Stimulated activated CD4-positive, alpha-beta T cell treated with anti-CD3 and anti-CD28 coated beads, TNF-alpha, amount 100 ng/mL, for 48 hours (primary cell): ENCODE results near the gene FRMPD1.
A peak's percentile ranks its signal among the peaks of the same experiment; 100 is the strongest.
"Not testable (repeated sequence)": the region's sequence is repeated elsewhere in the genome, so short reads cannot be mapped to it uniquely, and the experiment has no call there.

Experiments used
- DNase-seq, 3 donors: peaks; one replicate each; pipeline ENCODE4 v3.0.0-alpha.2; 2020; ENCODE audit warnings: low read depth in 3 of 3

The FRMPD1 gene

GRCh38 chr9:37650873-37651768, at the start of gene FRMPD1:
Gene FRMPD1 (plus strand): TSS chr9:37650954. CDS start chr9:37692642, 41,688 bp downstream.
- peak; percentile 14 to 38 (median 30) for DNase-seq

DNA sequence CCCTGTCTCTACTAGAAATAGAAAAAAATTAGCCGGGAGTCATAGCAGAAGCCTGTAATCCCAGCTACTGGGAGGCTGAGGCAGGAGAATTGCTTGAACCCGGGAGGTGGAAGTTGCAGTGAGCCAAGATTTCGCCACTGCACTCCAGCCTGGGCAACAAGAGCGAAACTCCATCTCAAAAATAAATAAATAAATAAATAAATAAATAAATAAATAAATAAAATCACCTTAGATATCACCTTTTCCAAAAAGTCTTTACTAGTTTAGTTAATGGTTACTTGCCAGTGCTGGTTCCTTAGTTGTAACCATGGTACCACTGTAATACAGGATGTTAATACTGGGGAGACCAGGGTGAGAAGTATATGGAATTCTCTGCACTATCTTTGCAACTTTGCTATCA, 48.7 kb upstream of the FRMPD1 start:
- DNase-seq = not testable (repeated sequence)

GRCh38 chr9:37602817-37603216, 47.9 kb upstream of the FRMPD1 start:
- DNase-seq = no peak

DNA sequence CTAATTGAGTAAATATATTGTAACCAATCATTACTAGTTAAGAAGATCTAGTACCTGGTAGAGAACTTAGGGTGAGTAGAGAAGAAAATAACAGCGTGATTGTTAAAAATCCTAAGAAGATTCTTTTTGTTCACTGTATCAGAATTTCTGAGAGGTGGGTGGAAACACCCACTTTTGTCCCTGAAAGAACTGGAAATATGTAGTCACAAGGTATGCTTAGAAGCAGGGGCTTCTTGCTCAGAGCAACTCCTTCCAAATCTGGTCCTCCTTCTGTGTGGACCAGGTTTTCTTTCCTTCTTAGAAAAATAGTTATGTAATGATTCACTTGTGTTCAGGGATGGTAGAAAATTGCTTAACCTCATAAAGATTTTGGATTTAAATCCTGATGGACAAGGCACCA, 46.5 kb upstream of the FRMPD1 start:
- no peak for DNase-seq

- DNase-seq = no peak
Observed at GRCh38 chr9:37608250-37608649, 42.5 kb upstream of the FRMPD1 start.

GRCh38 chr9:37609735-37610397, 40.9 kb upstream of the FRMPD1 start:
- DNase-seq = no peak

- DNase-seq = no peak
Observed at GRCh38 chr9:37611014-37611413, 39.7 kb upstream of the FRMPD1 start.

GRCh38 chr9:37611961-37612360, 38.8 kb upstream of the FRMPD1 start:
- no peak for DNase-seq

DNA sequence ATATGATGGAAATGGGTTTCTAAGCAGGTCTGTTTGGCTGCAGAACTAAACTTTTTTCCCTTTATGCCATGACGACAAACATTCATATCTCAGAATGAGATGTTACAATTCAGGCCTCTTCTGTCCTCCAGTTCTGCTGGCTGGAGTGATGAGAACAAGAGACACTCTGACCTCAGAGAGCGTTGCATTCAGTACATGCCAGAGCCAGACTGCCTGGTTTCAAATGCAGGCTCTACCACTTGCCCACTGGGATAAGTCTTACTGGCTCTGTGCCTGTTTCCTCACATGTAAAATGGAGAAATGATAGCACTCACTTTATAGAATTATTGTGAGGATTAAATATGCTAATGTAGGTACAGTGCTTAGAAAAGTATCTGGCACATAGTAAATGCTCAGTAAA, 33.6 kb upstream of the FRMPD1 start:
- DNase-seq = no peak

GRCh38 chr9:37617832-37618231, 32.9 kb upstream of the FRMPD1 start:
- DNase-seq = no peak

DNA sequence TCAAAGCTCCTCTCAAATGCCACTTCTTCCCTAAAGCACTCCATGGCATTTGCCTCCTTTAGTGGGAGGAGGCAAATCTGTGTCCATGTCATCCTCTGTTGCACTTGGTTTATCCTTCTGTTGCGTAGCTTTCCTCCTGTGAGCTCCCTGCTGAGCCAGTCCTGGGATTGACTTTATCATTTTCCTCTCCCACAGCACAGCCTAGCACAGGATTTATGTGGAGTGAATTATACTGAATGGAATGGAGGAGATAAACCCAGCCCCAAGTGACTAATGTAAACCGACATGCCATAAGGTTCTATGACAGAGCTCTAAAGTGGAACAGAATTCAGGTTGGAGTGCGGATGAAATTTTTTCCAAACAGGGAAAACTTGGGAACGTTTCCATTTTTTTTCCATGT, 31.9 kb upstream of the FRMPD1 start:
- no peak for DNase-seq

- no peak for DNase-seq
Observed at GRCh38 chr9:37619806-37620205, 30.9 kb upstream of the FRMPD1 start.

GRCh38 chr9:37620396-37620795, 30.4 kb upstream of the FRMPD1 start:
- DNase-seq = no peak

- DNase-seq = no peak
Observed at GRCh38 chr9:37621273-37622121, 29.3 kb upstream of the FRMPD1 start.

- DNase-seq = no peak
Observed at GRCh38 chr9:37622462-37622861, 28.3 kb upstream of the FRMPD1 start.

GRCh38 chr9:37623267-37623666, 27.5 kb upstream of the FRMPD1 start:
- no peak for DNase-seq

DNA sequence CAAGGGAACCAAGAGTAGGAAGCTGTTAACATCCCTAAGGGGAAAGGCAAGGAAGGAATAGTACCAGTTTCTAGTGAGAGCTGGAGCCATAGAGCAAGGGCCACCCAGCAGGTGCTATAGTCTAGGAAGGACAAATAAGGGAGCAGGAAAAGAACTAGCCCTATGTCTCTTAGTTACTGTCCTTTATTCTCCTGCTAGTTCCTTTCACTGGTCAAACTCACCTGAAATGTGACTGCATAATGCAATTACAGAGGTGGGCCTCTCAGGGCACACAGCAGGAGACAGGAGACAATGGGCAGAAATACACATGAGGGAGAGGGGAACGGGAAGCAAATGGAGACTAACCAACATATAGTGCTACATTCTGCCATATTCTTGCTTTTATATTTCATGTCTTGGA, 26.7 kb upstream of the FRMPD1 start:
- no peak for DNase-seq

- DNase-seq = no peak
Observed at GRCh38 chr9:37625036-37625757, 25.6 kb upstream of the FRMPD1 start.

DNA sequence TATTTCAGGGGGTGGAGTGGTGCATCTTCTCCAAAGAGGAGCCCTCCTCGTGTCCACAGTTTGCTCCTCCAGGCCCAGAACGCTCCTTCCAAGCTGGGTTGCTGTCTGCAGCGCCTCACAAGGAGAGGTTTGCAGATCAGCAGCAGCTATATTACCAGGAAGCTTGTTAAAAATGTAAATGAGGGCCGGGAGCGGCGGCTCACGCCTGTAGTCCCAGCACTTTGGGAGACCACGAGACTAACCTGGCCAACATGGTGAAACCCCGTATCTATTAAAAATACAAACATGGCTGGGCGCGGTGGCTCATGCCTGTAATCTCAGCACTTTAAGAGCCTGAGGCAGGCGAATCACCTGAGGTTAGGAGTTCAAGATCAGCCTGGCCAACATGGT, 25.0 kb upstream of the FRMPD1 start:
- no peak for DNase-seq

DNA sequence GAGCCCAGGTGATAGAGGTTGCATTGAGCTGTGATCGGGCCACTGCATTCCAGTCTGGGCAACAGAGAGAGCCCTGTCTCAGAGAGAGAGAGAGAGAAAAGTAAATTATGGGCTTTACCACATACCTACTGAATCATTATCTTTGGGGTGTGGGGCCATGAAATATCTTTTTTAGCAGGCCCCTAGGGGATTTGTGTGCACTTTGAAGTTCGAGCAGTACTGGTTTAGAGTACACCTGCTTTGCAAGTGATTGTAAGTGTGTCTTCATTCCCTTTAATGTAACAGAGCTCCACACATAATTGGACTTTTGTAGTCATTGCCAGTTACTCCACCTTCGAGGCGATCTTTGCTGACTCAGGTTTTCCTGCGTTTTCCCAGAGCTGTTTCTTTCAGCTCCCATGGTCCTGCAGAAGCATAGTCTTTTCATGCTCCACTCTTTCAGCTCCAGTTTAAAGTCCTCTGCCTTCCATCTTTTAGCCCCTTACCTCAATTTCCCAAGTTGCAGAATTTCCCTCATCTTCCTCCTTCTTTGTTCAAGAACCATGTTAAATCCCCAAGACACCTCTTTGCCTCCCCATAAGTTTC, 24.0 kb upstream of the FRMPD1 start:
- no peak for DNase-seq

DNA sequence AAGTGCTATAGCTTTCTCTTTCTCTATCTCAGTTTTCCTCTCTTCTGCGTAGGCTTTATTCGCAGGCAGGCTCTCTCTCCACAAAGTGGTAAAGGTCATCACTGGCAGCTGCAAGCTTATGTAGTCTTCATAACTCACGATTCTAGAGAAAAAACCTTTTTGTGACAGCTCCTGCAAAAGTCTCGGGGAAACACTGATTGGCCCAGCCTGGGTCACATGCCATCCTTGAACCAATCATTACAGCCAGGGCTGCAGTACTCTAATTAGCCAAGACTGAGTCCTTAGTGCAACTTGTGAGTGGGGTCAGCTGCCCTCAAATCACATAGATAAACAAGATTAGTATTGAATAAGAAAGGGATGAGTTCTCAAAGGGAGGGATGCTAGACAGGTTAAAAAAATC, 18.3 kb upstream of the FRMPD1 start:
- no peak for DNase-seq
